GM19099 (cell line): Measurements from ENCODE around the gene LPO.

Experiments
- POLR2A ChIP-seq: IDR thresholded peaks from 3 replicates; pipeline ENCODE4 v1.6.1; 2011; ENCODE audit warnings: low read depth; ENCODE audit not compliant: insufficient read length; ENCODE audit errors: extremely low read depth

LPO gene

GRCh38 chr17:58219007-58219788 is 19.2 kb upstream of the LPO start, which contains the start of gene MKS1:
MKS1 (minus strand) TSS chr17:58219255; CDS start chr17:58219230, 25 bp downstream.
- TF ChIP-seq POLR2A = peak; percentile 90

DNA sequence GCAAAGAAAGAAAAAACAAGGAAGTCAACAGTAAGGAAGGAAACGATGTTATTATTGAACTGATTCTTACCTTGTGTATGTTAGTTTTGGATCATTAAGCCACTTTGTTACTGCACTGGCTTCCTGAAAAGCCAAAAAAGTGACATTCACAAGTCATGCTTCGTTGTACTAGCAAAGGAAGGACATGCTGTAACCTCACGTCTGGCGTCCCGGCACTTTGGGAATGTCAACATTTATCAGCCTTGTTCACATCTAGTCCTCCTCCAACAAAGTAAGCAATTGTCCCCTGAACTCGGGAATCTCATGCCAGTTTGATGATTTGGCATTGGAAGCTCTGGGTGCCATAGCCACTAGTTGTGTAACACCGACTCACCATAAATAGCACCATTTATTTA is 18.6 kb upstream of the LPO start:
- no peak for TF ChIP-seq POLR2A

DNA sequence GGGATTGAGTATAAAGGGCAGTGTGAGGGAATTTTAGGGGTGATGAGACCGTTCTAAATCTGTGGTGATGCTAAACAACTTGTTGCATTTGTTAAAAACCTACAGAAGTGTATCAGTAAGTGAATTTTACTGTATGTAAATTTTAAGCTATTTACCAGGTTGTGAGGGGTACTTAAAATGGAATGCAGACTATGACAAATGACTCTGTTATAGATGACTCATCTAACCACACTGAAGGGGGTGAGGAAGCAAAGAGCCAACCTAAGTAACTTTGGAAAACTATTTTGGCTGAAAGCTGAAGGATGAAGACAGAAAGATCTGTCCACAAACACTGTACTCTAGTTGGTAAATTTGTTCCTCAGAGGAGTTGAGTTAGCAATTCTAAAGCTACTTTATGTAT is 14.1 kb upstream of the LPO start:
- no peak for TF ChIP-seq POLR2A

DNA sequence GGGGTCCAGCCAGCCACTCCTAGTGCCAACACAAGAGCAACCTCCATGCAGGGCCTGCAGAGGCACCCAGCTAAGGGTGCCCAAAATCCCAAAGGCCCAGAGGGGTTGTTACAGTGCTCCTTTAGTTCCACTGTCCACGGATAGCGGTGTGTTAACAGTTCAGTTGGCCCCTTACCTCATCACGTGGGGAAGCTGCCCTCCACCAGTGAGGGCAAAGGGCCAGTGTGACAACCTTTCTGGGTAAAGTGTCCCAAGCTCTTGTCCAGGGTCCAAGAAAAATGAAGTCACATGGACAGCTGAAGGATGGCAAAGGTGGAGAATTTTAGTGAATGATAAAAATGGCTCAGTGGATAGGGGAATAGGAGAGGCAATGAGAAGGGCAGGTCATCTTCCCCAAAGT is 10.7 kb upstream of the LPO start:
- TF ChIP-seq POLR2A = no peak

DNA sequence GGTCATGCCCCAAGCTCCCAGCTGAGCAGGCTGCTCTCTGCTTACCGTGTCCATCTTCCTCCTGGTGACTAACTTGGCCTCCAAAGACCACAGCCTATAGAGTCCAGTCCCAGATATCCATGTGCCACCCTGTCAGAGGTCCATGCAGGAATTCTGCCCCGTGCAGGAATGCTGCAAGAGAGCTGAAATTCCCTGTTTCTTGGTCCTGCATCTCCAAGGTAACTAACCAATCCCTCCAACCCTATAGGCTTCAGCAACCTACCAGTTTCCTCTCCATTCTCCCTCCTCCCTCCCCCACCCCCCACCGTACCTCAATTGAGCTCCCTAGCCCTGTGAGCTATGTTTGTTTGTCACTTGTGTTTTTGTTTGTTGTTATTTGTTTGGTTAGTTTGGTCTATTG is 9.7 kb upstream of the LPO start:
- no peak for TF ChIP-seq POLR2A

- TF ChIP-seq POLR2A = no peak
Observed at GRCh38 chr17:58229384-58229783, 9.0 kb upstream of the LPO start.

DNA sequence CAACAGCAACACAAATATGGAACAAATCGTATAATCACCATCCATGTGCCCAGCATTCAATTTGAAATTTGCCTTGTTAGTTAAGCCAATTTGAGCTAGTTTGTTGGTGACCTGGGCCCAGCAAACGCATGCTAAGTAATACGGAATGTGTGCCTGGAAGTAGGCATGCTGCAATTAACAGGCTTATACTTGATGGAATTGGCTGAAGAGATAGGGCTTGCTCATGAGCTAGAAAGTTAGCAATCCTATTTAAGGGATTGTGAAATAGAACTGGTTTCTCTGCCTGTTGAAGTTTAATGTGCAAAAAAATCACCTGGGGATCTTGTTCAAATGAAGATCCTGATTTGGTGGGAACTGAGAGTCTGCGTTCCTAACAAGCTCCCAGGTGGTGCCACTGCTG is 8.5 kb upstream of the LPO start:
- no peak for TF ChIP-seq POLR2A

- TF ChIP-seq POLR2A = no peak
Observed at GRCh38 chr17:58231641-58232040, 6.7 kb upstream of the LPO start.

GRCh38 chr17:58232707-58233156 is 5.7 kb upstream of the LPO start:
- peak; percentile 48 for TF ChIP-seq POLR2A

DNA sequence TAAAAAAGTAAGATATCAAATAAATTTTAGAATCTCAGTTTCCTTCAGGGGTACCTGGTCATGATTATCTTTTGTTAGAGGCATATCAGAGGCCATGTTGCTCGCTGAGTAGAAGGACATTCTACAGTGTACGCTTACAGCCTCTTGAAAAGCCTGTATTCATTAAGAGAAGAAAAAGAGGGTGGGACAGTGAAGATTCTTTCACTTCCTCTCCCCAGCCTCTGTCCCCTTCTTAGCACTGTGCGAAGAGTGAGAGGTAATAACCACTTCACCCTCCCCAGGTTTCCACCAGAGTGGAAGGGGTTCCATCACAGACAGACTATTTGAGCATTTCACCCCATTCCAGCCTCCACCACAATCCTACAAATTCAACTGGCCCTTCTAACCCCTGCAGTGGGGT is 4.8 kb upstream of the LPO start:
- no peak for TF ChIP-seq POLR2A

DNA sequence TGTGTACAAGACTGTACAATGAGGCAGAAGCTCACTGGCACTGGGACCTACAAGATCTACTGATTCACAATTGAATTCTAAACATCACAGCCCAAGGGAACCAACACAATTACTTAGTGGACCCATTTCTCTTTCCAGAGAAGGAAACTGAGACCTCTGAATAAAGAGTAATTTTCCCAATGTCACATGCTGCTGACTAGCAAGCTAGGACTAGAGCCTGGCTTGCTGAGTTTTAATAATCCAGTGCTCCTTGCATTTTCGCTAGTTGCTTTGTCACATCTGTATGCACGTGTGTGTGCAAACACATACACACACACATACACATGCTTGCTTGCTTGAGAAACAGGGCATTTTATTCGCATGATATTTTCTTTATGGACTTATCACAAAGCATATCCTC is 3.9 kb upstream of the LPO start:
- no peak for TF ChIP-seq POLR2A

- no peak for TF ChIP-seq POLR2A
Observed at GRCh38 chr17:58235821-58236220, 2.6 kb upstream of the LPO start.

- no peak for TF ChIP-seq POLR2A
Observed at GRCh38 chr17:58236394-58236793, 2.0 kb upstream of the LPO start.

DNA sequence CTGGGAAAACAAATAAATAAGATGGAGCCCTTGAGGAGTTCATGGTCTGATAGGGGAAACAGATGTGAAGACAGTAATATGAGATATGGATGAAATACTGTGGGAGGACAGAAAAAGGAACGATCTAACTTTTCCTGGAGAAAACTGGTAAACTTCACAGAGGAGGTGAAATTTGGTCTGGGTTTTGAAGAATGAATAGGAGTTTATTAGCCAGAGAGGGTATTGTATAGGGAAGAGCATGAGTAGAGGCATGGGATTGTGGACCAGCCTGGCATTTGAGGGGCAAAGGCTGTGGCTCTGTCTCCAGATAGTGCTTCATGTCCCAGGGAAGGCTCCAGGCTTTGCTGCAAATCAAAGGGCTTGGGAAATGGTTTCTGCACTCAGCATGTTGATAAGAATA is 1.6 kb downstream of the LPO start:
- TF ChIP-seq POLR2A = no peak

- no peak for TF ChIP-seq POLR2A
Observed at GRCh38 chr17:58242171-58242784, 3.9 kb downstream of the LPO start.

DNA sequence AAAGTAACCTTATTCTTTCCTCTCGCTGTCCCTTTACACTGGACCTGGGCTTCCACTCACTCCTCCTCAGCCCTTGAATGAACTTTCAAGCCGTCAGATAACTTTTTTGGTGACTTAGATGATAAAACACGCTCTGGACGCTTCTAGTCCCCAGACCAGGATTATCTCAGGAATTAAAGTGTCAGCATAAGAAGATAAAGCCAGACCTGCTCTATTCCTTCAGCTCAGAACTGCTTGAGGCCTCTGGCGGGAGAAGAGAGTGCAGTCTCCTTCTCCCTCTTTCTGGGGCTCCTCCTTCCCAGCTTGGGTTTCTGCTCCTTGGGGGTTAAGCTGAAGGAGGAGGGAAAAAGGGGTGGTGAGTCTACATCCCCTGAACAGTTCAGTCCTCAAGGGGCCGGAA is 6.6 kb downstream of the LPO start:
- TF ChIP-seq POLR2A = no peak

DNA sequence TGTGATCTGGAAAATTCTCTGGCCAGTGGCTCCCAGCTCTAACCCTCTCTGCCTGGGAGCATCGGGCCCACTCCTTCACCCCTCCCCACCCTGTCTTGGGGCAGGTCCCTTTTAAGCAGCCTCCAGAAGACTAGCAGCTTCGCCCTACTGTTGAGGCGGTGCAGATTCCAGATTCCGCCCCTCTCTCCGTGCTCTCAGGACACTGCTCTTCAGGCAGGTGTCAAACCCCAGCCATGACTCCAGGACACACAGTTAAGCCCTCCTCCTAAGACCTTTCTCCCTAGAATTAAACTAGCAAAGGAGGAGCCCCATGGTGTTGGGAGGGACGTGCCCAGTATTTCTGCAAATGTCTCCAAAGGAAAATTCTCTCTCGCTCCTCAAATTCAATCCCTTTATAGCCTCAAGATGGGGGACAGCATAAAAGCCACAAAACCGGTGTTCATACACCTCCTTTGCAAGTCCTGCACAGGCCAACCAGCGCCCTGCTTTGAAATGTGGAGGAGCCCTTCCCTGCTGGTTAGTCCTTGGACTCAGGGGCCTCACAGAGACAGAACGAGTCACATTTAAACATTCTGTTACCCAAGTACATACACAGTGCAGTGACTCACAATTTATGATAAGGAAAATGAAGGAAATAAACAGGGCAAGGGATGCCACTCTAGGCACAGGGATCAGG is 7.2 kb downstream of the LPO start:
- TF ChIP-seq POLR2A = no peak
